GM10266 (cell line): ENCODE measurements around the gene HELZ2.

ENCODE experiments used
- DNase-seq: peaks from one replicate; pipeline ENCODE4 v3.0.0; 2012; ENCODE audit errors: extremely low spot score
- TF ChIP-seq, protein P1 (sequence below): IDR thresholded peaks from 2 replicates; pipeline ENCODE4 v1.5.1; 2012; ENCODE audit warnings: mild to moderate bottlenecking, low read depth; ENCODE audit not compliant: control insufficient read depth, insufficient read depth; ENCODE audit errors: missing control alignments

The HELZ2 gene

DNA sequence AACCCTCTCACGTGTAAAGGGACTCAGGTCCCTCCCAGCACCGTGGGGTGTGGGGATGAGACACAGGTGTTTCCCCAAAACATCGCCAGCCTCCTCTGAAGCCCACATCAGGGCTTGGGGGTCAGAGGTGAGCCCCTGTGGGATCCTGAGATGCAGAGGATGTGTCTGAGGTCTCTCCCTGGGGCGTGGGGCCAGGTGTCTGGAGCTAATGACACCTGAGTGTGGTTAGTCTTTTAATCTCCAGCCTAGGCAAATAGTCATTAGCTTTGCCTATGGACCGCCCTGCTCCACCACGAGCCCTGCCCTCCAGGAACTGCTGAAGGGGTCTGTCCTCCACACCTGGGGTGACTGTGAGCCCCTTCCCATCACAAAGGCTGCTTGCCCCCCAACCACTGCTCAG is 28.2 kb downstream of the HELZ2 start:
- TF ChIP-seq, protein P1, sequence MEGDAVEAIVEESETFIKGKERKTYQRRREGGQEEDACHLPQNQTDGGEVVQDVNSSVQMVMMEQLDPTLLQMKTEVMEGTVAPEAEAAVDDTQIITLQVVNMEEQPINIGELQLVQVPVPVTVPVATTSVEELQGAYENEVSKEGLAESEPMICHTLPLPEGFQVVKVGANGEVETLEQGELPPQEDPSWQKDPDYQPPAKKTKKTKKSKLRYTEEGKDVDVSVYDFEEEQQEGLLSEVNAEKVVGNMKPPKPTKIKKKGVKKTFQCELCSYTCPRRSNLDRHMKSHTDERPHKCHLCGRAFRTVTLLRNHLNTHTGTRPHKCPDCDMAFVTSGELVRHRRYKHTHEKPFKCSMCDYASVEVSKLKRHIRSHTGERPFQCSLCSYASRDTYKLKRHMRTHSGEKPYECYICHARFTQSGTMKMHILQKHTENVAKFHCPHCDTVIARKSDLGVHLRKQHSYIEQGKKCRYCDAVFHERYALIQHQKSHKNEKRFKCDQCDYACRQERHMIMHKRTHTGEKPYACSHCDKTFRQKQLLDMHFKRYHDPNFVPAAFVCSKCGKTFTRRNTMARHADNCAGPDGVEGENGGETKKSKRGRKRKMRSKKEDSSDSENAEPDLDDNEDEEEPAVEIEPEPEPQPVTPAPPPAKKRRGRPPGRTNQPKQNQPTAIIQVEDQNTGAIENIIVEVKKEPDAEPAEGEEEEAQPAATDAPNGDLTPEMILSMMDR, result no peak
- DNase-seq, result no peak

DNA sequence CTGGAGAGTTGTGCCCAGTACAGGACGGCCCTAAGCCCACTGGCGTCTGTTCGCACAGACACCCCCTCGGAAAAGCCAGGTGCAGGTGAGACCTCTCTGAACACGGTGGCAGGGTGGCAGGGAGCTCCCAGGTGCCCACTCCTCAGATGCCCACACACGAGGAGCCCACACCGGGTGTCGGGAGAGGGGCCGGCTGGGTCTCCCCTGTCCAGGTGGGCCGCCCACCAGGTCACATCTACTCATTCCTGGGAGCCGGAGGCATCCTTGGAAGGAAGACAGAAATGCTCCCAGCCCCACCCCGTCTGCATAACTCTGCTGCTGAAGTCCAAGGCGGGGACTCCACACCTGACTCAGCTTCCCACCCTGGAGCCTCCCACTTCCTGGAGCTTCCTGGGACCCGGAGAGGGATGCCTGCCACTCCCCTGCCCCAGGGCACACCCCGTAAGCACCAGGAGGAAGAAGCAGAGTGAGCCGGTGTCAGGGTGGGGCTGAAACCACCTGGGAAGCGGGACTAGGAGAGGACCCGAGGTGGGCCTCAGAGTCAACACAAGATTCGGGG is 29.0 kb downstream of the HELZ2 start:
- TF ChIP-seq, protein P1, result no peak
- no peak for DNase-seq

DNA sequence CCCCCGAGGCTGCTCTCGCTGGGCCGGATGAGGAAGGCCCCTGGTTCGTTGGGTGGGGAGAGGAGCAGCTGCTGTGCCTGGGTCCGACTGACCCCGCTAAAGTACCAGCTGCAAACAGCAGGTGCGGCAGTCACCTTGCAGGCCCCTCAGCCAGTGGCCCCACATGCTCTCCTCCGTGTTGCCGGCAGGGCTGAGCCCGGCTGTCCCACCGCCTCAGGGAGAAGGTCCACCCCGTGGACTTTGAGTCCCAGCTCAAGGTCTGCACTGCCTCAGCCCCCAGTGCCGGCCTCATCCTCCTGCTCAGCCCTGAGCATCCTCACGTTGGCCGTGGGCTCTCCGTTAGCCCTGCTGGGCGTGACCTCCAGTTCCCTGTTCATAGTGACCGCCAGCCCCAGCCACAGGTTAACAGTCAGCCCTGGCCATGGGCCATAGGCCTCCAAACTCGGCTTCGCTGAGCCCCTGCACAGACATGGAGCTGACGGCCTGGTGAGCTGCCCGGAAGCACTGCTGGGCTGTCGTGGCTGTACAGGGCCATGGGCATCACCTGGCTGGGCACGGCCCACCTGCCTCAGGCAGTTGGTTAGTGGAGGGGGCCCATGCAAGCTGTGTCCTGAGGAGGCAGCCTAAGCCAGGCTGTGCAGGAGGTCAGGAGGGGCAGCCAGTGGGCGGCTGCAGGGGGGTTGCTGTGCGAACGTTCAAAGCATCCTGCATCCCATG is 29.6 kb downstream of the HELZ2 start:
- no peak for DNase-seq

DNA sequence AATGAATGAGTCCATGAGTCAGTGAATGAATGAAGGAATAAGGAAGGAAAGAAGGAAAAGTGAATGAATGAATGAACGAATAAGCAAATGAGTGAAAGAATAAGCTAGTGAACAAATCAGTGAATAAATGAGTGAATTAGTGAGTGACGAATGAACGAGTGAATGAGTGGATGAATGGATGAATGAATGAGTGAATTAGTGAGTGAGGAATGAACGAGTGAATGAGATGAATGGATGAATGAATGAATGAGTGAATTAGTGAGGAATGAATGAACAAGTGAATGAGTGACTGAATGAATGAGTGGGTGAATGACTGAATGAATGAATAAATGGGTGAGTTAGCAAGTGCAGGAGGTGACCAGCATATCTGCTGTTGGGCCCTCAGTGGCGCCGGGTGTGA is 30.3 kb downstream of the HELZ2 start:
- TF ChIP-seq, protein P1, result no peak

More for the DNA sequence above, 29.6 kb downstream of the HELZ2 start:
- TF ChIP-seq, protein P1, result no peak

GRCh38 chr20:63543131-63543530 is 30.9 kb downstream of the HELZ2 start:
- TF ChIP-seq, protein P1, result no peak
- no peak for DNase-seq

More for the DNA sequence above, 30.3 kb downstream of the HELZ2 start:
- DNase-seq, result no peak

DNA sequence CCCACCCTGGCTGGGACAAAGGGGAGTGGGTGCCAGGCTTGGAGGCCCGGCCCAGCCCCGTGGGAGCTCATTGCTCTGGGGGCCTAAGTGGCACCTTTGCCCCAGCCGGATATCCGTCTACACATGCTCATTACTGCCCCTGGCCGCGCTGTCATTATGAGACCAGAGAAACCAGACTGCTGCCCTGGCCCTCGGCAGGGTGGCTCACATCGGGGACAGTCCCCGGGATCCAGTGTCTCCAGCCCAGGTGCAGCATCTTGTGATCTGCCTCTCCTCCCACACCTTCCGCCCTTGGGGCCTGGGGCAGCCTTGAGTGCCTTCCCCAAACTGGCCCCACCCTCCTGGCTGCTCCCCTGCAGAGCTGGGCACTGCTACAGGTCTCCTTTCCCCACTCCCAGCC is 31.3 kb downstream of the HELZ2 start:
- TF ChIP-seq, protein P1, result no peak
- peak; percentile 90 for DNase-seq

DNA sequence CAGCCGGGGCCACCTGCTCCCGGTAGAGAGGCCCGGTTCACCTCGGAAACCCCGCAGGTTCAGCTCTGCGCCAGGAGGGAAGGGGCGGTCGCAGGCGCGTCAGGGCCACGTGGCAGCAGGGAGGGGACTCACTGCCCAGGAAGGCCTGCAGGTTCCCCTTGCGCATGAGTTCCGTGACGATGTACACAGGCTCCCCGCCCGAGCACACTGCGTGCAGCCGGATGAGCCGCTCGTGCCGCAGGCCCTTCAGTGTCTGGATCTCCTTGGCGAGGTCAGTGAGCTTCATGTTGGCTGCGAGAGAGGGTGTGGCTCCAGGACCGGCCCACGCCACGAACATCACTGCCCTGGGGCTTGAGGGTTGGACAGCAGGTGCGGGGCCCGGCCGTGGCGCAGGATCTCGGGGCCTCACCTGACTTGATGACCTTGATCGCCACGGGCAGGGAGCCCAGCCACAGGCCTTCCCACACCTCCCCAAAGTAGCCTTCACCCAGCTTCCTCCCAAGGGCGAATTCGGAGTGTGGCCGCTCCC is 31.9 kb downstream of the HELZ2 start:
- TF ChIP-seq, protein P1, result no peak
- DNase-seq, result no peak
